HG03354 (cell line): ENCODE results near the gene PYGO2.
"Not testable (repeated sequence)": the region's sequence is repeated elsewhere in the genome, so short reads cannot be mapped to it uniquely, and the experiment has no call there.

ENCODE experiments used
- ATAC-seq: cut with Tn5 transposase; IDR thresholded peaks from one replicate; pipeline ENCODE4 v1.9.1; 2021; ENCODE audit warnings: mild to moderate bottlenecking; ENCODE audit not compliant: unreplicated experiment, poor library complexity, severe bottlenecking

Gene PYGO2

DNA sequence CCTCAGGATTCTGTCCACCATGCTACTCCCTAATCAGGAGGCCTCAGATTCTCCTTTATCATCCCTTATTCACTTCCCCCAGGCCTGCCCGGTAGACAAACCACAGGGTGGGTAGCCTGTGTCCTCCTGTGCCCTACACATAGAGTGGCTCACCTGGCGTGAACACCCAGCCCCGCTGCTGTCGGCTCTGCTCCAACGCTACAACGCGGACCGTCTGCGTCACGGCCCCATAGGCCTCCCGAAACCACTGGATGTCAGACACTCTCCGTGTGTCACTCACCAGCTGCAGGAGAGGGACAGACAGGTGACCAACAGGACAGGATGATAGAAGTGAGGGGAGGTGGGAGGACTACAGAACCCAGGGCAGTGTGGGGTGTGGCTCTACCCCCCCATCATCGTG lies 35.4 kb downstream of the PYGO2 start:
- ATAC-seq: no peak

DNA sequence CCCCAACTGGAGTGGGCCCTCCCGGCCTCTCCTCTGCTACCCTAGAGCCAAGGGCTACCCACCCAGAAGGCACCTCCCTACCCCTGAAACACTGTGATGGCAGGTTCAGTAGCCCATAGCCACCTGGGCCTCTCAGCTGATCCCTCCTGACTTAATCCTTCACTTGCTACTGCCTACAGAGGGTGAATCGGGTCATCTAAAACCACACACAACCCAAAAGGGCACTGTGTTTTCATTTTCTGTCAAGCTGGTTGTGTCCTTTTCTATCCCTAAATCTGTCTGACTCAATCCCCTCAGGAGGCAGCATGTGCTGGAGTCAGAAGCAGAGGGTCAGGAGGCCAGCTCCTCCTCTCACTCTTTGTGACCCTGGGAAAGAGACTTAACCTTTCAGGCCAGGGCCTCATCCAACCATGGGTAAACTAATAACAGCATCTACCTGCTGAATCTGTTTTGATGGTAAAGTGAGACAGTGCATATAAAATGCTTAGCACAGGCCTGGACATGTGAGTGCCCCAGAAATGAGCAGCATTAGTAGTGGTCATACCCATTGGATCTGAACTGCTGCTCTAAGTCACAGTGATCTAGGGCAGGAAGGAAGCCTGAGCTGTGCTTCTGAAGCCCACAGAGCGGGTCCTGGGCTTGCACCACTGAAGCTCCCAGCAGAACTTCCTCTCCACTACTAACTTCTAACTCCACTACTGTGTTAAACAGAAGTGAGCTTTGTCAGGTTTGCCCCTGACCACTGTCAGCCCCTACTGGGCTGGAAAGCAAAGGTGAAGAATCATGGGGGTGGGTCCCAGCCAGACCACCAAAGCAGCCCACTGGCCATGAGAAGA lies 36.0 kb downstream of the PYGO2 start:
- no peak for ATAC-seq

DNA sequence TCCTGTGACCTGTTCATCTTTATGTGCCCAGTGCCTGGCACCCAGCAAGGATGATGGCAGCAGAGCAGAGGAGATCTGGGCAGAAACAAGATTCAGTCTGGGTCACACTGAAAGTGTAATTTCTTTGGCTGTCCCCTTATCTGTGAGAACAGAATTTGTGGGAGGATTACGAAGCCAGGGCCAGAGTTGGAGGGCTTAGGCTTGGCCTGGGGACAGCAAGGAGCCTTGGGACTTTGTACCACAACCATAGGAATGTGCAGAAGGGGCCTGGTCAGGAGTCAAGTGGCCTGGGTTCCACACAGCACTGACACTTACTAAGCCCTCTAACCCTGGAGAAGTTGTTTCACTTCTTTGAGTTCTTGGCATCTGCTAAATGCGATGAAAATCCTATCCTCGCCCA lies 37.9 kb downstream of the PYGO2 start:
- ATAC-seq: no peak

DNA sequence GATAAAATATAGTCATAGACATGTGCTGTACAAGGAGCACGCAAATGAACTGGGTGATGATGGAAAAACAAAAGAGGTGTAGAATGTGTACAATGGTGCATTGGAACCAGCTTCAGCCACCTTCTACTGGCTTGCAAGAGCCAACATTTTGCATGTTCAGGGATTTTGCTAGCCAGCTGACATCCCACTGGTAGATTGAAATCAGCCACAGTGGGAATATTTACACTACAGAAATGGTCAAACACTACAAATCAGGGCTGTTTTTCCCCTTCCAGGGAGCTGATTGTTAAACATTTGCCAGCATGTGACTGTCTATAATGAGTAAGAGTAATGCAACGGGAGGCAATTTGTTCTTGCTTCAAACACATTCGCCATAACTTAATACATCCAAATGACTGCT lies 48.3 kb downstream of the PYGO2 start:
- no peak for ATAC-seq

DNA sequence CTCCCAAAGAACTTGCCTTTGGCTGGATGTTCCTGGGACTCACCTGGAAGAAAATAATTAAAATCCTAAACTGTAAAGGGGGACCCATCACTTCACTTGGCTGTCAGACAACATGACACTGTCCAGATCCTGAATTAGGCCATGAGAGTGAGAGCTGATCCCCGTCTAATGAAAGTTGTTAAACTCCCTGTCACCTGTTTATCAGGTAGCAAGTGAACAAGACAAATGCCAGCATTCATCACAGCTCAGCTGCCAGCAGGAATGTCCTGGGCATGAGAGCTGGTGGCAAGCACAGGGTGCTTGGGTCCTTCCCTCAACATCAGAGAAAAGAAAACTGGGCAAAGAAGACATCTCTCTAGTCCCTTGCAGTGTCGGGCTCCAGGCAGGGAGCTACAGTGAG lies 48.8 kb downstream of the PYGO2 start:
- ATAC-seq: no peak

DNA sequence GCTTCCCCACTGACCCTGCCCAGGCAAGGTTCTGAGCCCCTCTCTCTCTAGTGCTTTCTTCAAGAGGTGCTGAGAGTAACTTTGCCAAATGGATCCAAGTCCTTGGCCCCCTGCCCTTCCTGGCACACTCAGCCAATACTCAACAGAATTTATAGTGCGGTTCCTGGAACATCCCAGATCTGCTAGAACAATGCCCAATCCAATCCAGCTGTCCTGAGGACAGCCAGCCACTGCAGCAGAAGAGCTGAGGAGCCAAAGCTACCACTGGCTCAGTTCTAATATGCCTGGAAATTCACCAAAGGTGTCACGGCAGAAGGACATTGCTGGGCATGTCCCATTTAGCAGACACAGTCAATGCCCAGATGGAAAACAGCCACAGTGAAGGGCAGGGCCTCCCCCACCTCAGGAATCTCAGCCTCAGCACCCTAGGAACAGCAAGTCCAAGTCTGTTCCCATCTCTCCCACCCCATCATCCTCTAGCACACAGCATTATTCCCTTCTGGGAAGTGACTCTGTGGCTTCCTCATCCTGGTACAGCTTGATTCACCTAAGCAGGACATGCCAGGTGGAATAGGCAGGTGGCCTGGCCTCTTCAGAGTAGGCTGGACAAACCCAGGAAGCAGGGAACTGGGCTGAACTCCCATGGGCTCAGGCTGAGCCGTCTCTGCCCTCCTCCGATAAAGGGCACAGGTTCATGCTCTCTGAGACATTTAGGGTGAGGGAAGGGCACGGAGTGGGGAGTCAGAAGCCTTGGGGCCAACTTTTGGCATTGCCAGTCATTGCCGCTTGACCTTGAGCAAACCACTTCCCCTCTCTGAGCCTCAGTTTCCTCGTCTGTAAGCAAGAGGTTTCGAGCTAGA lies 49.7 kb downstream of the PYGO2 start:
- no peak for ATAC-seq

DNA sequence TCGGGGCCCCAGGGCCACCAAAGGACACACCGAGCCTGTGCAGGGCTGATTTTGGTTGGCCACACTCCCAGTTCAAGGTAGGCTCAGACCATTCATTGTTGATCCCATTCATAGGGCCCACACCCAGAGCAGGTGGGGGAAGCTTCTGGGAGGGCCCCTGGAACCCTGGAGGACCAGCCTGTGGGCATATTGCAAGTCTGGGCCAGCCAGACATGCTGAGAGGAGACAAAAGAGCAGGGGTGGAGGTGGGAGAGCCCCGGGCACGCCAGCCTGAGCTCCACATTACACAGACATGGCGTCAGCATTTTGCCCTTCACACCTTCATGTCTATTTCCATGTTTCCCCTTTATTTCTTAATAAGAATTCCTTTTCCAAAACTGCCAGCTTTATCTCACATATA lies 50.7 kb downstream of the PYGO2 start:
- no peak for ATAC-seq

DNA sequence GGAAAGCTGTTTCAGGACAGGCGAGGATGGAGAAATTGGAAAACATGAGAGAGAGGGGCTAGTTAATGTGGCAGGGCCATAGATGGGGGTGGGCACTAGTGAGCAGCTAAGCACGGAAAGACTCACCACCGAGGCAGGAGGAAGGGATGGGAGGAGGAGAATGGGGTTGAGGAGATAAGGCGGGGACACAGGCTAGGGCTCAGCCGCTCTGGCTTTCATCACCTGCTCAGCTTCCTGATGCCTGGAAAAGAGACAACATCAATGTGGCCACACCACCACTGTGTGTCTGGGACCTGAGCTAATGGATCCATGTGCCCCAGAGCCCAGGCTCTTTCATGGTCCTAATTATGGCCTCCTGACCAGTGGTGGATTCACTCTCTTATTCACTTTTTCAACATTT lies 52.6 kb downstream of the PYGO2 start:
- no peak for ATAC-seq

DNA sequence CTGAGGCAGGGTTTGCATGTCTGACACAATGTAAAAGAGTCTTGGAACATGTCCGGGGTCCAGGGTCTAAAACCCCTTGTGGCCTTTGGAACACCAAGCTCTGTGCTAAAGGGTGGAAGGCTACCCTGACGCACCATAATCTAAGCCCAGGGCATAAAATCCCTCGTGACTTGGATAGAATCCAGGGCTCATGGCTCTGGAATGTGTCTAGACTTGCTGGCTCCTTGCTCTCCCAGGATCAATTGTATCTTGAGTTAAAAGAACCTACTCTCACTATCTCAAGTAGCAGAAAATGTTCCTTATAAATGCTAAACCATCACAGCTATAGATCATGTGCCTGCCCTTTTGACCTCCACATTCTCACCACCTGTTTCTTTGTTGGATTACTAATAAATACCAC lies 53.5 kb downstream of the PYGO2 start:
- not testable (repeated sequence) for ATAC-seq
